Measurements from ENCODE around the gene TMEM170A.
"Not testable (repeated sequence)": the region's sequence is repeated elsewhere in the genome, so short reads cannot be mapped to it uniquely, and the experiment has no call there.

Gene TMEM170A

GRCh38 chr16:75479421-75479990 is 15.0 kb upstream of the TMEM170A start:
- FAIRE-seq: no peak

- no peak for FAIRE-seq
Observed at GRCh38 chr16:75478480-75479345, 14.2 kb upstream of the TMEM170A start.

- FAIRE-seq: no peak
Observed at GRCh38 chr16:75477680-75478473, 13.4 kb upstream of the TMEM170A start.

- FAIRE-seq: no peak
Observed at GRCh38 chr16:75476817-75477216, 12.3 kb upstream of the TMEM170A start.

GRCh38 chr16:75475420-75475847 is 10.9 kb upstream of the TMEM170A start:
- no peak for FAIRE-seq

GRCh38 chr16:75472908-75473877 is 8.7 kb upstream of the TMEM170A start:
- FAIRE-seq: no peak

GRCh38 chr16:75471723-75472633 is 7.5 kb upstream of the TMEM170A start:
- peak; percentile 70 for FAIRE-seq

- FAIRE-seq: no peak
Observed at GRCh38 chr16:75466760-75467159, 2.3 kb upstream of the TMEM170A start.

GRCh38 chr16:75463389-75464121 is 934 bp downstream of the TMEM170A start:
- FAIRE-seq: not testable (repeated sequence)

- no peak for FAIRE-seq
Observed at GRCh38 chr16:75462806-75463205, 1.7 kb downstream of the TMEM170A start.

DNA sequence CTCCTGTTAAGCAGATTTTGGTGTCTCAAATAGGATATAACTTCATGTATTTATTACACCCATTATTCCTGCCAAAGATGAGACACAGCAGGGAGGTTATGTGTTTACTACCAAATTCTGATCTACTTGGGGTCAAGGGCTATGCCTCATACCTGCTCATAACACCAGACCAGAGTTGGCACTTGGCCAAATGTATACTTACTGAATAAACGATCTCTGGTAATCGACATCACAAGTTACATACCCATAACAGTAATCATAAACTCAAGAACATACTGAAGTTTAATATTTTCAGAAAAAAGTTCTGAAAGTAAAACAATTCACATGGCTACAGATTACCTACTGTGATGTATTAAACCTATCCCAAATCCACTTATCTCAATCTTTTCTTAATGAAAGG is 2.9 kb downstream of the TMEM170A start:
- no peak for FAIRE-seq

GRCh38 chr16:75460446-75460845 is 4.0 kb downstream of the TMEM170A start:
- no peak for FAIRE-seq

GRCh38 chr16:75459691-75460090 is 4.8 kb downstream of the TMEM170A start:
- FAIRE-seq: no peak

GRCh38 chr16:75458439-75458838 is 6.0 kb downstream of the TMEM170A start:
- no peak for FAIRE-seq

DNA sequence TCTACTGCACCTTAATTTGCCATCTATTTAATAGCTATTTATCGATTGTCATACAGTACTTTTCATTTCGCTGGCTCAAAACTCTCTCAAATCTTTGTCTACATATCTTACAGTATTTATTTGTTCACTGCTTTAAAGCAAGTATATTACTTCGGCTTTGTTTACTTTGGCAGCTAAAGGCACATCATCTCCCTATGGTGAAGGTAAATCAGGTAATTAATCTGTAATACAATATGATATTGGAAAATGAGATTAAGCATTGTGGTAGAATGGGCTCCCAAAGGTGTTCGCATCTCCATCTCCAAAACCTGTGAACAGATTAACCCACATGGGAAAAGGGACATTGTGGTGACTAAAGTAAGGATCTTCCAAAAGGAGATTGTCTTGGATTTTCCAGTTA is 6.5 kb downstream of the TMEM170A start:
- FAIRE-seq: no peak

GRCh38 chr16:75457485-75458021 is 6.9 kb downstream of the TMEM170A start:
- FAIRE-seq: no peak

DNA sequence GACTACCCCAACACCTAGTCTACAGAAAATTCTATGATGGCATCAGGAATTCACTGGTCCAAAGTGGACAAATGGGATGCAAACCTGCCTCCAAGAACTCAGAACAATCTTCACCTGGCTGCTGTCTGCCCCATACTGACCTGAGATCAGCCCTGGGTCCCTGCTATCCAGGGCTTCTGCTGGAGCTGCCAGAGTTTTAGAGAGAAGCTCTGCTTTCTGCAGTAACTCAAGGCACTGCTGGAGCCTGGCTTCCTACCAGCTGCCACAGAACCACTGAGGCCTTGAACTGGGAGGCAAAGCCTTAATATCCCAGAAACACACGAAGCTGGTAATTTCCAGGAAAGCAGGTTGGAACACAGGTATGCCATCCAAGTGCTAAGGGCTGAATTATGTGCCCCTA is 7.5 kb downstream of the TMEM170A start:
- no peak for FAIRE-seq

- not testable (repeated sequence) for FAIRE-seq
Observed at GRCh38 chr16:75456486-75456885, 8.0 kb downstream of the TMEM170A start.

- FAIRE-seq: no peak
Observed at GRCh38 chr16:75455677-75456076, 8.8 kb downstream of the TMEM170A start.

Data from TTC549 (cell line).